Fibroblast of lung (primary cell): ENCODE results near the gene CTRB1. TPM values are rescaled to one million over a fixed set of nuclear protein-coding genes. Genes with fewer than 3 reads are reported as not detected.

Experiments
- DNase-seq, 2 donors: peaks; one replicate each; pipeline versions ENCODE4 v3.0.0 to v3.0.0-alpha.2; 2010; ENCODE audit warnings: low read depth in 2 of 2
- H2AFZ ChIP-seq: 2 replicates; pipeline ENCODE4 v1.5.1; 2012; ENCODE audit warnings: low read length, control low read depth, inconsistent platforms
- H3K27ac ChIP-seq: 2 replicates; pipeline ENCODE4 v1.5.1; 2011; ENCODE audit warnings: low read length, control low read depth; ENCODE audit not compliant: insufficient read depth
- H3K27me3 ChIP-seq: 2 replicates; pipeline ENCODE4 v1.5.1; 2011; ENCODE audit warnings: mild to moderate bottlenecking, low read length; ENCODE audit not compliant: control insufficient read depth, insufficient read depth
- H3K36me3 ChIP-seq: 2 replicates; pipeline ENCODE4 v1.5.1; 2011; ENCODE audit warnings: low read length; ENCODE audit not compliant: control insufficient read depth, insufficient read depth
- H3K4me1 ChIP-seq: 2 replicates; pipeline ENCODE4 v1.5.1; 2011; ENCODE audit warnings: low read length; ENCODE audit not compliant: control insufficient read depth, insufficient read depth; ENCODE audit errors: extremely low read depth
- H3K4me2 ChIP-seq: 2 replicates; pipeline ENCODE4 v1.5.1; 2011; ENCODE audit warnings: low read length, control low read depth; ENCODE audit not compliant: insufficient read depth; ENCODE audit errors: extremely low read depth
- H3K4me3 ChIP-seq, 4 experiments: fragments of 200-600 bp in 1 of 4; sonication (generic) in 1 of 4; replicated peaks in 1 of 4; 2 replicates each; pipeline ENCODE4 v1.5.1; 2011 to 2016; ENCODE audit warnings: low read length in 4 of 4, low read depth in 3 of 4, mild to moderate bottlenecking in 3 of 4, control low read depth in 2 of 4, inconsistent platforms in 1 of 4, mixed read lengths in 1 of 4; ENCODE audit not compliant: insufficient read depth in 1 of 4; ENCODE audit errors: control extremely low read depth in 1 of 4
- H3K79me2 ChIP-seq: 2 replicates; pipeline ENCODE4 v1.5.1; 2012; ENCODE audit warnings: mild to moderate bottlenecking, low read length, inconsistent platforms; ENCODE audit not compliant: control insufficient read depth, insufficient read depth
- H3K9ac ChIP-seq: 2 replicates; pipeline ENCODE4 v1.5.1; 2011; ENCODE audit warnings: mild to moderate bottlenecking, low read length, control low read depth; ENCODE audit not compliant: insufficient read depth
- H3K9me3 ChIP-seq: 2 replicates; pipeline ENCODE4 v1.5.1; 2012; ENCODE audit warnings: low read depth, low read length; ENCODE audit not compliant: control insufficient read depth, insufficient read depth
- H4K20me1 ChIP-seq: 2 replicates; pipeline ENCODE4 v1.5.1; 2011; ENCODE audit warnings: low read length; ENCODE audit not compliant: control insufficient read depth, insufficient read depth; ENCODE audit errors: extremely low read depth
- CTCF ChIP-seq, 2 donors: IDR thresholded peaks in 1 of 2; conservative IDR thresholded peaks in 1 of 2; 1 replicate in 1 of 2; 2 replicates in 1 of 2; pipeline ENCODE4 v1.5.1; 2011 to 2012; ENCODE audit warnings: low read length in 2 of 2, control low read depth in 1 of 2, inconsistent platforms in 1 of 2, low read depth in 1 of 2, mild to moderate bottlenecking in 1 of 2
- EZH2 ChIP-seq: IDR thresholded peaks from 2 replicates; pipeline ENCODE4 v1.5.1; 2012; ENCODE audit warnings: low read length, control low read depth, mild to moderate bottlenecking; ENCODE audit errors: missing control alignments
- polyA minus RNA-seq: library from RNA; depleted of rRNA, polyadenylated mRNA; stranded (reverse); fragments of >200 nt; gene quantifications from 2 replicates; pipeline ENCODE4 v1.2.3, GENCODE V29; 2011; ENCODE audit warnings: low replicate concordance
- polyA plus RNA-seq, 2 donors: library from polyadenylated mRNA; depleted of rRNA in 1 of 2; stranded (reverse) in 1 of 2; unstranded in 1 of 2; fragments of >200 nt; gene quantifications; 2 replicates each; pipeline ENCODE4 v1.2.1, GENCODE V29; 2011 to 2012; ENCODE audit warnings: missing spikeins in 1 of 2
- total RNA-seq: library from RNA; depleted of rRNA; stranded (reverse); fragments of >200 nt; gene quantifications from 2 replicates; pipeline ENCODE4 v1.2.1, GENCODE V29; 2014

CTRB1 gene
- total RNA-seq (not detected in 2 replicates), polyA plus RNA-seq (not detected in 2 replicates), polyA minus RNA-seq (not detected in 2 replicates)
- polyA plus RNA-seq (2012): 0.40 TPM in 1 of 2 replicates, not detected in the other

- H3K4me3 ChIP-seq: no peak within 1 kb of the TSS
- no peaks in the 10 kb centered on the region for H3K36me3 ChIP-seq
- no peak within 1 kb of the TSS for H2AFZ ChIP-seq
- TF ChIP-seq EZH2 (no peak), CTCF (conservative IDR thresholded peaks at IDR 0.05 in 1 of 2, IDR thresholded peaks at IDR 0.05 in 1 of 2; ENCODE audit: low read depth in 1 of 2, low read length in 2 of 2) (no peak)
- no peaks in the 10 kb centered on the region for H3K9me3 ChIP-seq
- H3K79me2 ChIP-seq: no peaks in the 10 kb centered on the region
- H3K27me3 ChIP-seq: no peaks in the 10 kb centered on the region
- no peaks in the 10 kb centered on the region for H4K20me1 ChIP-seq
- DNase-seq: no peak
- H3K27ac ChIP-seq: no peak within 1 kb of the TSS
- no peak within 1 kb of the TSS for H3K9ac ChIP-seq
- no peaks in the 10 kb centered on the region for H3K4me1 ChIP-seq
- H3K4me2 ChIP-seq: peak within 1 kb of the TSS; percentile 59
Measured at GRCh38 chr16:75218256-75219076, at the start of gene CTRB1. TSS of gene CTRB1 (plus strand) at chr16:75218988. CDS start at chr16:75219008, 20 bp downstream.

DNA sequence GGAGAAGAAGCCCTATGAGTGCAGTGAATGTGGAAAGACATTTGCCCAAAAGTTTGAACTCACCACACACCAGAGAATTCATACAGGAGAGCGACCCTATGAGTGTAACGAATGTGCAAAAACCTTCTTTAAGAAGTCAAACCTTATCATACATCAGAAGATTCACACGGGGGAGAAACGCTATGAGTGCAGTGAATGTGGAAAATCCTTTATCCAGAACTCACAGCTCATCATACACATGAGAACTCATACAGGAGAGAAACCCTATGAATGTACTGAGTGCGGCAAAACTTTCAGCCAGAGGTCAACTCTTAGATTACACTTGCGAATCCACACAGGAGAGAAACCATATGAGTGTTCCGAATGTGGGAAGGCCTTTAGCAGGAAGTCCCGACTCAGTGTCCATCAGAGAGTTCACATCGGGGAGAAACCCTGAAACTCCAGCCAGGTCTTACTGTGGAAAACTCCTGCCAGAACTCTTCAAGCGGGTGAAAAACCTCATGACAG lies 48.8 kb upstream of the CTRB1 start:
- no peaks in the 10 kb centered on the region for H3K4me1 ChIP-seq
- no peaks in the 10 kb centered on the region for H3K79me2 ChIP-seq
- H2AFZ ChIP-seq: no peak overlapping the region
- no peak overlapping the region for H3K4me3 ChIP-seq
- H3K27ac ChIP-seq: no peak overlapping the region
- H3K27me3 ChIP-seq: no peaks in the 10 kb centered on the region
- no peak overlapping the region for H3K9ac ChIP-seq
- peaks cover 2% of the 10 kb centered on the region for H3K36me3 ChIP-seq
- TF ChIP-seq EZH2: no peak
- no peak for TF ChIP-seq CTCF (conservative IDR thresholded peaks at IDR 0.05 in 1 of 2, IDR thresholded peaks at IDR 0.05 in 1 of 2; ENCODE audit: low read depth in 1 of 2, low read length in 2 of 2)
- DNase-seq: no peak
- no peaks in the 10 kb centered on the region for H4K20me1 ChIP-seq
- peaks cover 3% of the 10 kb centered on the region for H3K9me3 ChIP-seq
- H3K4me2 ChIP-seq: no peak overlapping the region

DNA sequence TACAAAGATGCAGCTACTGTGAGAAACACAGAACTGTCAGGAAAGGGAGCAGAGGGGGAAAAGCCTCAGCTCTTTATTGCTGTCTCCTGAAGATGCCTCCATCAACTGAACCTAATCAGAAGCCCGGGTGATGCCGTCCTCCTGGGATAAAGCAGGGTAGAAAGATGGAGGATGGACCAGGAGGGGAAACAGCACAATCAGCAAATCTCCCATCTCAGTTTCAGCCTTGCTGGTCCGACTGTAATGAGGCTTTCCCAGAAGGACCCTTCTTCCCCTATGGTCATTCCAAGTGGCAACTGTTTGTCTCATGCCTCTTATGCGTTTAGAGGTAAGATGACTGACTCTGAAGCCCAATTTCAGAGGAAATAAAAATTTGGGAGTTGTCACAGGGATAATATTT lies 46.2 kb upstream of the CTRB1 start:
- Histone ChIP-seq H3K27ac (no peak overlapping the region), H3K27me3 (no peaks in the 10 kb centered on the region), H3K79me2 (no peaks in the 10 kb centered on the region), H3K36me3 (peaks cover 2% of the 10 kb centered on the region), H2AFZ (no peak overlapping the region), H3K4me2 (no peak overlapping the region), H3K9me3 (peaks cover 2% of the 10 kb centered on the region), H4K20me1 (no peaks in the 10 kb centered on the region), H3K4me3 (no peak overlapping the region), H3K4me1 (no peaks in the 10 kb centered on the region), H3K9ac (no peak overlapping the region)
- TF ChIP-seq EZH2 (no peak), CTCF (conservative IDR thresholded peaks at IDR 0.05 in 1 of 2, IDR thresholded peaks at IDR 0.05 in 1 of 2; ENCODE audit: low read depth in 1 of 2, low read length in 2 of 2) (no peak)
- no peak for DNase-seq
